Lung (tissue), 12 donors: ENCODE measurements around the gene SPATA6. TPM values are rescaled to one million over a fixed set of nuclear protein-coding genes. Genes with fewer than 3 reads are reported as not detected.

Experiments
- ATAC-seq: fragments of 200-7000 bp; cut with Tn5 transposase; one replicate; pipeline ENCODE4 v1.9.1; 2020; ENCODE audit warnings: moderate number of reproducible peaks; ENCODE audit not compliant: insufficient read depth, low FRiP score
- DNase-seq, 3 donors: peaks; one replicate each; pipeline ENCODE4 v3.0.0-alpha.2; 2013 to 2017
- H3K27ac ChIP-seq, 2 donors: one replicate each; pipeline ENCODE4 v1.5.1; 2013; ENCODE audit warnings: mild to moderate bottlenecking in 2 of 2, moderate library complexity in 2 of 2, control low read depth in 1 of 2, inconsistent platforms in 1 of 2, low read depth in 1 of 2, low read length in 1 of 2
- H3K27me3 ChIP-seq, 3 donors: one replicate each; pipeline ENCODE4 v1.5.1; 2013; ENCODE audit warnings: low read length in 2 of 3; ENCODE audit not compliant: control insufficient read depth in 3 of 3, insufficient read depth in 3 of 3
- H3K36me3 ChIP-seq, 4 donors: one replicate each; pipeline ENCODE4 v1.5.1; 2013; ENCODE audit warnings: low read length in 4 of 4, mild to moderate bottlenecking in 1 of 4, moderate library complexity in 1 of 4; ENCODE audit not compliant: control insufficient read depth in 4 of 4, insufficient read depth in 4 of 4
- H3K4me1 ChIP-seq, 5 donors: one replicate each; pipeline ENCODE4 v1.5.1; 2013; ENCODE audit warnings: low read length in 5 of 5, mild to moderate bottlenecking in 2 of 5, moderate library complexity in 1 of 5; ENCODE audit not compliant: control insufficient read depth in 5 of 5, insufficient read depth in 5 of 5
- H3K4me3 ChIP-seq: one replicate; pipeline ENCODE4 v1.5.1; 2013; ENCODE audit warnings: mild to moderate bottlenecking, control low read depth, moderate library complexity
- H3K9ac ChIP-seq, 2 donors: one replicate each; pipeline ENCODE4 v1.5.1; 2013; ENCODE audit warnings: low read length in 2 of 2, control low read depth in 1 of 2; ENCODE audit not compliant: insufficient read depth in 1 of 2
- H3K9me3 ChIP-seq, 4 donors: one replicate each; pipeline ENCODE4 v1.5.1; 2013; ENCODE audit warnings: low read length in 3 of 4, mild to moderate bottlenecking in 1 of 4, moderate library complexity in 1 of 4; ENCODE audit not compliant: control insufficient read depth in 4 of 4, insufficient read depth in 3 of 4
- CTCF ChIP-seq: IDR thresholded peaks from 2 replicates; pipeline ENCODE4 v1.5.1; 2012; ENCODE audit warnings: mild to moderate bottlenecking; ENCODE audit errors: control extremely low read depth, extremely low read depth
- WGBS, 2 donors: extraction: QIAGEN DNeasy Blood & Tissue Kit; methylation state at CpG; one replicate each; pipeline ENCODE4 v1.1.7; 2013; 5-methylcytosine and 5-hydroxymethylcytosine counted together
- polyA plus RNA-seq, 2 donors: library from polyadenylated mRNA; stranded (reverse); fragments of 200-250 nt; gene quantifications; one replicate each; pipeline ENCODE4 v1.2.1, GENCODE V29; 2013
- total RNA-seq, 2 donors: library from RNA; depleted of rRNA in 1 of 2; stranded (reverse); fragments of >200 nt in 1 of 2; gene quantifications; one replicate each; pipeline ENCODE4 v1.2.1, GENCODE V29; 2014 to 2021
- donor health status: control.
- donor health status: control.
- donor health status: Bipolar disorder and iron deficiency.
- donor health status: healthy.
- donor health status: DM: yes; HTN: yes; CAD: no.

Gene SPATA6
- total and polyA plus RNA-seq, 4 donors = 4.1 to 94.2 (median 17.6) TPM

- Histone ChIP-seq H3K4me1 (no peaks in the 10 kb centered on the region), H3K27ac (no peak overlapping the region), H3K4me3 (no peak overlapping the region), H3K9me3 (no peaks in the 10 kb centered on the region), H3K27me3 (no peaks in the 10 kb centered on the region), H3K9ac (no peak overlapping the region), H3K36me3 (peaks cover 0 to 5% (median 2%) of the 10 kb centered on the region in 4 donors)
- DNase-seq (peak in 1 of 3 donors; percentile 19), ATAC-seq (no peak)
- WGBS, 2 donors = 82% methylated on average over 7 of the region's 7 CpGs
- TF ChIP-seq CTCF = no peak
Observed at GRCh38 chr1:48362901-48363300, 109.1 kb downstream of the SPATA6 start.

- H3K27ac ChIP-seq = no peak overlapping the region
- H3K36me3 ChIP-seq = peaks cover 0 to 16% (median 2%) of the 10 kb centered on the region in 4 donors
- H3K4me3 ChIP-seq = no peak overlapping the region
- ATAC-seq (no peak), DNase-seq (peak in 2 of 3 donors; percentile 19 to 23)
- no peak overlapping the region for H3K9ac ChIP-seq
- no peak for TF ChIP-seq CTCF
- no peaks in the 10 kb centered on the region for H3K9me3 ChIP-seq
- no peaks in the 10 kb centered on the region for H3K27me3 ChIP-seq
- no peaks in the 10 kb centered on the region for H3K4me1 ChIP-seq
Observed at GRCh38 chr1:48356901-48357300, 115.1 kb downstream of the SPATA6 start.

GRCh38 chr1:48344373-48344772 is 127.6 kb downstream of the SPATA6 start:
- TF ChIP-seq CTCF = no peak
- WGBS, 2 donors = 93 to 96% methylated on average over 4 of the region's 4 CpGs
- Histone ChIP-seq H3K9me3 (peaks cover 0 to 7% (median 4%) of the 10 kb centered on the region in 4 donors), H3K36me3 (peaks cover 0 to 21% (median 6%) of the 10 kb centered on the region in 4 donors), H3K9ac (no peak overlapping the region), H3K27ac (no peak overlapping the region), H3K27me3 (no peaks in the 10 kb centered on the region), H3K4me1 (no peaks in the 10 kb centered on the region), H3K4me3 (no peak overlapping the region)
- DNase-seq (peak in 1 of 3 donors; percentile 9), ATAC-seq (no peak)

- no peaks in the 10 kb centered on the region for H3K27me3 ChIP-seq
- no peak overlapping the region for H3K4me3 ChIP-seq
- TF ChIP-seq CTCF = no peak
- WGBS, 2 donors = 92 to 93% methylated on average over 3 of the region's 3 CpGs
- ATAC-seq = no peak
- DNase-seq = no peak
- peaks cover 0 to 7% (median 5%) of the 10 kb centered on the region in 4 donors for H3K9me3 ChIP-seq
- peaks cover 0 to 22% (median 8%) of the 10 kb centered on the region in 4 donors for H3K36me3 ChIP-seq
- H3K27ac ChIP-seq = no peak overlapping the region
- no peaks in the 10 kb centered on the region for H3K4me1 ChIP-seq
- no peak overlapping the region for H3K9ac ChIP-seq
Observed at GRCh38 chr1:48341221-48341620, 130.8 kb downstream of the SPATA6 start.
